NCI-H2029 (cell line): ENCODE data around the gene IBA57.
"Not testable (repeated sequence)": the region's sequence is repeated elsewhere in the genome, so short reads cannot be mapped to it uniquely, and the experiment has no call there.

Experiments
- DNase-seq: peaks from one replicate; lab custom pipeline; 2025; lab: John Stamatoyannopoulos, UW

IBA57 gene

GRCh38 chr1:228212966-228213844 lies 47.6 kb downstream of the IBA57 start:
- DNase-seq, result peak; percentile 18

DNA sequence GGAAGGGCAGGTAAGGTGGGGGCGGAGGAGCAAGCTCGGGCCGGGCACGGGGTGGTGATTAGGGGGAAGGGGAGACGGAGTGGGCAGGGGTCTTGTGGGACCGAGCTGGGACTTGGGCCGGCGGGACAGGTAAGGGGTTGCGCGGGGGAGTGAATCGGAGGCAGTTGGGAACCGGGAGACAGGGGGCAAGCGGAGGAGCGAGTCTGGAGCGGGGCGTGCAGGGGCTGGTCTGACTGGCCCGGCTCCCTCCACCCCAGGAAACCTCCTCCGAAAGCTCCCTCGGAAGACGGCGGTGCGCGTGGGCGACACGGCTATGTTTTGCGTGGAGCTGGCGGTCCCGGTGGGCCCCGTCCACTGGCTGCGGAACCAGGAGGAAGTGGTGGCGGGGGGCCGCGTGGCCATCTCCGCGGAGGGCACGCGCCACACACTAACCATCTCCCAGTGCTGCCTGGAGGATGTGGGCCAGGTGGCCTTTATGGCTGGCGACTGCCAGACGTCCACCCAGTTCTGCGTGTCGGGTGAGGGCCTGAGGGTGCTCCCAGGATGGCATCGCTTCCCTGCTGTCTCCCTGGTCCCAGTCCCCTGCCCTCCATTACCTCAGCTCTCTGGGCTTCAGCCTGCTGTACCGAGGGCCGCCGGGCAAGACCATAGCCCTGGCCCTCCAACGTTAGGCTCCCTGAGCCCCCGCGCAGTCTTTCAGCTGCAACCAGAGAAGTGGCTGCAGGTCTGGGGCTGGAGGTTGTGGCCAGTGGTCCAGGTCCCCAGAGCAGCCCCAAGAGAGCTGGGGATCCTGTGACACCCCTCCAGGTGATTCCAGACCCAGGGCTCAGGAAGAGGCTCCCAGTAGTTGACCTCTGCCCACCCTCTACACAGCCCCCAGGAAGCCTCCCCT lies 48.6 kb downstream of the IBA57 start:
- DNase-seq, result no peak

DNA sequence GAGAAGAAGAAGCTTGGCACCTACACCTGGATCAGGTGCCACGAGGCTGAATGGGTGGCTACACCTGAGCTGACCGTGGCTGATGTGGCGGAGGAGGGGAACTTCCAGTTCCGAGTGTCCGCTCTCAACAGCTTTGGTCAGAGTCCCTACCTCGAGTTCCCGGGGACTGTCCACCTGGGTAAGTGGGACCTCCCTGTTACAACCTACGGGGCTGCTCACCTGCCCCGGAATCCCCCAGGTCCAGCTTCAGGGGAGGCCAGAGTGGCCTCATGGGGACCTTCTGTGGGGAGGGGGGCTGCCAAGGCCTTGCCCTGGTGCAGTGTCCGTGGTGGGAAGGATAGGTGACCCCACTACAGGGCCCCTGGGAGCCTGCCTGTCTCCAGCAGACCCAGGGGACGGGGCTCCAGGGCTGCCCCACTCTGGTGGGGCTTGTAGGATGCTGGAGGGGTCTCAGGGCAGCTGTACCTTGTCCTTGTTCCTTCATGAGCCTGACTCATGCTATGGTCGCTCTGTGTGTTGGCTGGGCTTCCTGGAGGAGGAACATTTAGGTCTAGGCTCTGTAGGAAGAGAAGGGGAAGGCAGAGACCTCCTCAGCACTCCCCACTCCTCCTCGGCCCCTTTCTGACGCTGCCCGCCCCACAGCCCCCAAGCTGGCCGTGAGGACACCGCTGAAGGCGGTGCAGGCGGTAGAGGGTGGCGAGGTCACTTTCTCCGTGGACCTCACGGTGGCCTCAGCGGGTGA lies 49.5 kb downstream of the IBA57 start:
- DNase-seq, result no peak

DNA sequence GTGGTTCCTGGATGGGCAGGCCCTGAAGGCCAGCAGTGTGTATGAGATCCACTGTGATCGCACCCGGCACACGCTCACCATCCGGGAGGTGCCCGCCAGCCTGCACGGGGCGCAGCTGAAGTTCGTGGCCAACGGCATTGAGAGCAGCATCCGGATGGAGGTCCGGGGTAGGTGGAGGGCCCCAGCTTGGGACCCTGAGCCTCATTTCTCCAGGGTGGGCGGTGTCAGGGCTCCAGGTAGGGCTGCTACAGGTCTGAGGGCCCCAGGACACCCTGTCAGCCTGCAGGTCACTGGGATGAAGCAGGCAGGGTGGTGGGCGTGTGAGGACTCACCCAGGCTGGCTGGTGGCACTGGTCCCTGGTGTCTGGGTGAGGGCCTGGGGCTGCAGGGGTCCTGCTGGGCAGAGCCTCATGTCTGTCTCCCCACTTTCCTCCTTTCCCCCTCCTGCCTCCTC lies 50.1 kb downstream of the IBA57 start:
- no peak for DNase-seq

DNA sequence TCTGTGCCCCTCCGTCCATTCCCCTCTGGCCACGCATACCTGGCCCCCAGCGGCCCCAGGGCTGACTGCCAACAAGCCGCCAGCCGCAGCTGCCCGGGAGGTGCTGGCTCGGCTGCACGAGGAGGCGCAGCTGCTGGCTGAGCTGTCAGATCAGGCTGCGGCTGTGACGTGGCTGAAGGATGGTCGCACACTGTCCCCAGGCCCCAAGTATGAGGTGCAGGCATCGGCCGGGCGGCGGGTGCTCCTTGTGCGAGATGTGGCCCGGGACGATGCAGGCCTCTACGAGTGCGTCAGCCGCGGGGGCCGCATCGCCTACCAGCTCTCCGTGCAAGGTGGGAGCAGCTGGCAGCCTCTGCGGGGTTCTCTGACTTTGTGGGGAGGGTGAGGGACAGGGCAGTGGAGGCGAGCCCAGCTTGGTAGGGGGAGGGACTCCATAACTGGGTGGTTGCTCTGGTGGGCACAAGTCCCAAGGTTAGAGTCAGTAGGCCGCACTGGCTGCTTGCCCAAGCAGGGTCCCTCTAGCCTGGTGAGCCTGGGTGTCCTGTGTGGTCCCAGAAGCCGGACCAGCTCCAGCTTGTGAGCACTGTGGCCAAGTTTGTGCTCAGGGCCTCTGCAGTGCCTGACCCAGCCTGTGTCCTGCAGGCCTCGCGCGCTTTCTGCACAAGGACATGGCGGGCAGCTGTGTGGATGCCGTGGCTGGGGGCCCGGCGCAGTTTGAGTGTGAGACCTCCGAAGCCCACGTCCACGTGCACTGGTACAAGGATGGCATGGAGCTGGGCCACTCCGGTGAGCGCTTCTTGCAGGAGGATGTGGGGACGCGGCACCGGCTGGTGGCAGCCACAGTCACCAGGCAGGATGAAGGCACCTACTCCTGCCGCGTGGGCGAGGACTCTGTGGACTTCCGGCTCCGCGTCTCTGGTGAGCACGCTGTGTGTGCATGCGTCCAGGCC lies 51.0 kb downstream of the IBA57 start:
- DNase-seq, result no peak

DNA sequence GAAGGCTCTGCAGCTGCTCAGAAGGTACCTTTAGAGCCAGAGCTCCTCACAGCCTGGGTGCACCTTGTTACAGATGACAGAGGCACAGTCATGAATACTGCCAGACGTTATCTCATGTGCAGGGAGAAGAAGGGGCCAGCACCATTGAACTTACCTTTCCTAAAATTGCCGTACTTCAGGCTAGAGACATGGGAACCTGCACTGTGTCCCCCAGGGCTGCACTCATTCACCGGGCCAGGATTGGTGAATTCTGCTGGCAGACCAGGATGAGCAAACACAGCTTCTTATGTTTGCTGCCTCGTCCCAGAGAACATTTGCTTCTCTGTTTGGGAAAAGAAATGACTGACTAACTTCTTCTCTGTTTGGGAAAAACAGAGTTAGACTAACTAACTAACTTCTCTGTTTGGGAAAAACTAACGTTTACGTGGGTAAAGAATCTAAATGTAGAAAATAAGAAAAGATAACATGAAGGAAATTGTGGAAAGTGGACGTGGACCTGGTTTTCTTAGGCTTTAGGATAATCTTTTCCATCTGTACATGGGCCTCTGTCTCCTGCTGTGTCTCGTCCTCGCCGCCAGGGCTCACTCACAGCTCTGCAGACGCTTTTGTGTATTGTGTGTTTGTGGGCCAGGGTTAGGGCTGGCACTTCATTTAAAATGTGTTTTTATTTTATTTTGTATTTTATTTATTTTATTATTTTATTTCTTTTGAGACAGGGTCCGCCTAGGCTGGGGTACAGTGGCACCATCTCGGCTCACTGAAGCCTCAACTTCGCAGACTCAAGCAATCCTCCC lies 52.1 kb downstream of the IBA57 start:
- DNase-seq, result no peak

DNA sequence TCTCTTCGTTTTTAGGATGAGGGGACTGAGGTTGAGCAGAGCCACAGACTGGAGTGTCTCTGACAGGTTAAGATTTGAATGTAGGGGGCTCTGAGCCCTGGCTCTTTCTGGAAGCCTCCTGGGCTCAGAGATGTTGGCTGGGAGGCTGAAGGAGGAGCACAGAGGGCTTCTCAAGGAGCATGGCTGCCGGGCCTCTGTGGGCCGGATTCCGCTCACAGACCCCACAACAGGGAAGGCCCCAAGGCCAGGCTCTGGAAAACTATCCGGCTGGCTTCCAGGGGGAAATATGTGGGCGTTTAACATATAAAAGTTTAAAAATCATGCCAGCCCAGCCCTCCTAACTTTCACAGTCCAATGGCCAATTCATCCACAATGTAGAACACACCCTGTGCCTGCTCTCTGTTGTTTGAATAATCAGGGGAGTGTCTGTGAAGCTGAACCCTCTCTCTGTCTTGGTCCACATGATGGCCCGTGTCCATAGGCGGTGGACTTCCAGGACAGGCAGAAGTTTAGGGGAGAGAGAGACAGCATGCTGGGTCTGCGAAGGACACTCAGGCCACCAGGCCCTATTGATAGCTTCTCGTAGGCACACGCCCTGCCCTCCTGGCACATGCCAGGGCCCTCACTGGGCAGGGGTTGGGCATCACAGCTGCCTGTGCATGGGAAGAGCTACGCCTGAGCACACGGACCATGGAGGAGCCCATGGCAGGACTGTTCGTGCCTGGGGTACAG lies 53.1 kb downstream of the IBA57 start:
- no peak for DNase-seq

DNA sequence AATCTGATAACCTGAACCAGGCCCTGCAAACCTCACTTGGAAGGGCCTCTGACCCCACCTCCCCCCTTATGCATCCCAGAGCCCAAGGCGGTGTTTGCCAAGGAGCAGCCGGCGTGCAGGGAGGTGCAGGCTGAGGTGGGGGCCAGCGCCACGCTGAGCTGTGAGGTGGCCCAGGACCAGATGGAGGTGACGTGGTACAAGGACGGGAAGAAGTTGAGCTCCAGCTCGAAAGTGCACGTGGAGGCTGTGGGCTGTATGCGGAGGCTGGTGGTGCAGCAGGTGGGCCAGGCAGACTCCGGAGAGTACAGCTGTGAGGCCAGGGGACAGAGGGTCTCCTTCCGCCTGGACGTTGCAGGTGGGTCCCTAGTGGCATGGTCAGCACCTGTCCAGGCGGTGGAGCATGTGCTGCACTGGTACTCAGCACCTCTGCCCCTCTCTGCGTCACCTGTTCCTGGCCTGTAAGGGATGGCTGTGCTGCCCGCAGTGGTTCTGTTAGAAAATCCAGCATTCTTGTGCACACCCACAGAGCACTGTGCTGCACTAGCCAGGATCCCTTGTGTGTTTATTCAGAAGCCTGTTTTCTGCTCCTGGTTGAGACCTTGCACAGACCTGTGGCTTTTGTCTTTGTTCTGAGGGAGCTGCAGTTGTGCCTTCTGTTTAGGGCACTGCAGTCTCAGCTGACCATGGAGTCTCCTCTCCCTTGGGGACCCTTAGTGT lies 53.8 kb downstream of the IBA57 start:
- DNase-seq, result no peak

GRCh38 chr1:228219962-228220780 lies 54.6 kb downstream of the IBA57 start:
- DNase-seq, result no peak

GRCh38 chr1:228221097-228221496 lies 55.5 kb downstream of the IBA57 start:
- DNase-seq, result not testable (repeated sequence)

- no peak for DNase-seq
Observed at GRCh38 chr1:228222548-228222947, 56.9 kb downstream of the IBA57 start.

DNA sequence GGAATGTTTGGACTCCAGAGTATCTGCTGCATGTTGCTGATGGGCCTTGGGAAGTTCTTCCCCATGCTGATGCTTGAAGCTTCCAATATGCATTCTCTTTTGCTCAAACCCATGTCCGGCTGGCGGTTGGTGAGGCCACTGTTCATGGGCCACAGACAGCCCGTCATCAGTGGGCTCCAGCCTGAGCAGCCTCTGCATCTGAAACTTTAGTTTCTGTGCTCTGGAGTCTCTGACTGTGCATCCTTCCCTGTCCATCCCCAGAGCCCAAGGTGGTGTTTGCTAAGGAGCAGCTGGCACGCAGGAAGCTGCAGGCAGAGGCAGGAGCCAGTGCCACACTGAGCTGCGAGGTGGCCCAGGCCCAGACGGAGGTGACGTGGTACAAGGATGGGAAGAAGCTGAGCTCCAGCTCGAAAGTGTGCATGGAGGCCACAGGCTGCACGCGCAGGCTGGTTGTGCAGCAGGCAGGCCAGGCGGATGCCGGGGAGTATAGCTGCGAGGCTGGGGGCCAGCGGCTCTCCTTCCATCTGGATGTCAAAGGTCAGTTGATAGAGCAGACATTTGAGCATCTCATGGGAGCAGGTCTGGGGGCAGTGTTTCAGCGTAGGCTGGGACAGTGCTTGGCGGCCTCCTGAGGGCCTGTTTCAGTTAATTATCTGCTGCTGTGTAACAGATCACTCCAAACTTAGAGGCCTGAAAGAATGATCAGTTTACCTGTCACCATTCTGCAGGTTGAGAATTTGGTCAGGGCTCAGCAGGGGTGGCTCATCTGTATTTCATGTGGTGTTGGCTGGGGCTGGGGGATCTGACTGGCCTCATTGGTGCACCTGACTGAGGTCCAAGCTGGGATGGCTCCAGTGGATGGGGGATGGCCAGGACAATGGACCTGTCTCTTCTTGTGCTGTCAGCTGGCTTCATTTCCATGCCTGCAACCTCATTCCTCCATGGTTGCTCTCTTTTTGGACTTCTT lies 58.9 kb downstream of the IBA57 start:
- no peak for DNase-seq

- DNase-seq, result no peak
Observed at GRCh38 chr1:228225165-228225710, 59.6 kb downstream of the IBA57 start.

- no peak for DNase-seq
Observed at GRCh38 chr1:228225740-228226139, 60.1 kb downstream of the IBA57 start.

GRCh38 chr1:228226141-228226874 lies 60.7 kb downstream of the IBA57 start:
- DNase-seq, result no peak
